ENCODE results near the gene SSPN.

DNA sequence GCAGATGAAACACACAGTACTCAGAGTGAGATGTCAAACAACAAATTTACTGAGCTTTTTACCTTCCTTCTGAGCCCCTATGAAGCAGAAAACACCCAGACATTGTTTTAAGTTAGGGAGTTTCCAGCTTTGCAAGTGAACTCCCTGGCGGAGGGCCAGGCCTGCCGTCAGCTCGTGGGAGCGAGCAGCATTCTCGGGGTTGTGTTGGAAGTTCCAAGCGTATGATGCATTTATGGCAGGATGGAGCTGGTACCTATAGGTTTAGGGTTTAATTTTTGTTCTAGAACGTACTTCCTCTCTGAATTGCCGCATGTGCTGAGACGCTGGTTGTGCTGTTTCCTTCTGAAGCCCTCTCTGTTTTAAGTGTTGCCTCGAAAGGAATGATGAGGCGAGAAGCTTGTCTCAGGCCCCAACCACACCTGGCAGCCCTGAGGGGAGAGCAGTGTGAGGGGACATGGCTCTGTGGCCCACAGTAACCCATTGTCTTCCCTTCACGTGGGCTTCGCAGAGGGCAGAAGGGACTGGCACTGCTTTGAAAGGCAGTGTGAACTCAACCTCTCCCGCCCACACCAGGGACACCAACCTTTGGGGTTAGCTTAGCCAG, 76.6 kb downstream of the SSPN start:
- TF ChIP-seq EP300 (IDR thresholded peaks at IDR 0.05) (no peak), POLR2A (IDR thresholded peaks at IDR 0.05) (no peak)
- TF ChIP-seq, protein P1, sequence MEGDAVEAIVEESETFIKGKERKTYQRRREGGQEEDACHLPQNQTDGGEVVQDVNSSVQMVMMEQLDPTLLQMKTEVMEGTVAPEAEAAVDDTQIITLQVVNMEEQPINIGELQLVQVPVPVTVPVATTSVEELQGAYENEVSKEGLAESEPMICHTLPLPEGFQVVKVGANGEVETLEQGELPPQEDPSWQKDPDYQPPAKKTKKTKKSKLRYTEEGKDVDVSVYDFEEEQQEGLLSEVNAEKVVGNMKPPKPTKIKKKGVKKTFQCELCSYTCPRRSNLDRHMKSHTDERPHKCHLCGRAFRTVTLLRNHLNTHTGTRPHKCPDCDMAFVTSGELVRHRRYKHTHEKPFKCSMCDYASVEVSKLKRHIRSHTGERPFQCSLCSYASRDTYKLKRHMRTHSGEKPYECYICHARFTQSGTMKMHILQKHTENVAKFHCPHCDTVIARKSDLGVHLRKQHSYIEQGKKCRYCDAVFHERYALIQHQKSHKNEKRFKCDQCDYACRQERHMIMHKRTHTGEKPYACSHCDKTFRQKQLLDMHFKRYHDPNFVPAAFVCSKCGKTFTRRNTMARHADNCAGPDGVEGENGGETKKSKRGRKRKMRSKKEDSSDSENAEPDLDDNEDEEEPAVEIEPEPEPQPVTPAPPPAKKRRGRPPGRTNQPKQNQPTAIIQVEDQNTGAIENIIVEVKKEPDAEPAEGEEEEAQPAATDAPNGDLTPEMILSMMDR (IDR thresholded peaks at IDR 0.05): no peak
